ACC112 (cell line): ENCODE results near the gene ZG16B.

Experiments
- H2AFZ ChIP-seq: fragments of 200-600 bp; sonication (generic); one replicate; pipeline ENCODE4 v1.6.0; 2017; ENCODE audit warnings: antibody characterized with exemption, low read length; ENCODE audit not compliant: unreplicated experiment
- H3K27ac ChIP-seq: fragments of 200-600 bp; sonication (generic); 2 replicates; pipeline ENCODE4 v1.5.1; 2014; ENCODE audit warnings: low read depth, mild to moderate bottlenecking, antibody characterized with exemption, low read length, moderate library complexity
- H3K27me3 ChIP-seq: fragments of 200-600 bp; sonication (generic); 2 replicates; pipeline ENCODE4 v1.6.1; 2014; ENCODE audit warnings: mild to moderate bottlenecking, antibody characterized with exemption, low read length, moderate library complexity, mixed read lengths; ENCODE audit not compliant: insufficient read depth
- H3K36me3 ChIP-seq: fragments of 200-600 bp; sonication (generic); 2 replicates; pipeline ENCODE4 v1.6.1; 2016; ENCODE audit warnings: mild to moderate bottlenecking, antibody characterized with exemption, low read length, moderate library complexity, mixed read lengths; ENCODE audit not compliant: insufficient read depth
- H3K4me1 ChIP-seq: fragments of 200-600 bp; sonication (generic); one replicate; pipeline ENCODE4 v1.6.1; 2016; ENCODE audit warnings: low read length, mixed read lengths; ENCODE audit not compliant: insufficient read depth, unreplicated experiment, control insufficient read depth
- H3K4me3 ChIP-seq: fragments of 200-600 bp; sonication (generic); 2 replicates; pipeline ENCODE4 v1.5.1; 2014; ENCODE audit warnings: mild to moderate bottlenecking, low read depth, low read length
- H3K79me2 ChIP-seq: fragments of 200-600 bp; sonication (generic); one replicate; pipeline ENCODE4 v1.6.0; 2016; ENCODE audit warnings: low read length; ENCODE audit not compliant: control insufficient read depth, unreplicated experiment, insufficient read depth

The ZG16B gene

GRCh38 chr16:2874032-2874911, 44.2 kb downstream of the ZG16B start:
- no peaks in the 10 kb centered on the region for H3K27me3 ChIP-seq
- H3K79me2 ChIP-seq: no peaks in the 10 kb centered on the region
- peak overlapping the region; percentile 7 for H2AFZ ChIP-seq
- H3K4me3 ChIP-seq: peak overlapping the region; percentile 9; the same call in 1 of the 2 replicates
- H3K4me1 ChIP-seq: peaks cover 4% of the 10 kb centered on the region
- H3K36me3 ChIP-seq: no peaks in the 10 kb centered on the region
- H3K27ac ChIP-seq: no peak overlapping the region

DNA sequence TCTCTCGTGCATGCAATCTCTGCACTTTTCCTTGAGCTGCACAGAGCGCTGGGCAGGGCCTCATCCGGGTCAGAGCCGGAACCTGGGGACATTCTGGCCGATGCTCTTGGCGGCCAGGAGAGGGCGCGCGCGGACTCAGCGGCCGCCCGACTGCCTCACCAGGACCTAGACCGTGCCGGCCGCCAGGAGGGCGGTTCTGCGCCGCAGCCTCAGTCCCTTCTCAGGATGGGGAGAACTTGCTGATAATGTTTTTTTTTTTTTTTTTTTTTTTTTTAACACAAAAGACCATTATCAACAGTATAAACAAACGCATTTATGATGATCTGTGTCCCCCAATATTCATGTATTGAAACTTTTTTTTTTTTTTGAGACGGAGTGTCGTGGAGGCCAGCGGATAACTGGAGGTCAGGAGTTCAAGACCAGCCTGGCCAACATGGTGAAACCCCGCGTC, 44.8 kb downstream of the ZG16B start:
- no peak overlapping the region for H2AFZ ChIP-seq
- H3K36me3 ChIP-seq: no peaks in the 10 kb centered on the region
- H3K27ac ChIP-seq: no peak overlapping the region
- H3K4me3 ChIP-seq: no peak overlapping the region
- peaks cover 4% of the 10 kb centered on the region for H3K4me1 ChIP-seq
- H3K27me3 ChIP-seq: no peaks in the 10 kb centered on the region
- H3K79me2 ChIP-seq: no peaks in the 10 kb centered on the region

DNA sequence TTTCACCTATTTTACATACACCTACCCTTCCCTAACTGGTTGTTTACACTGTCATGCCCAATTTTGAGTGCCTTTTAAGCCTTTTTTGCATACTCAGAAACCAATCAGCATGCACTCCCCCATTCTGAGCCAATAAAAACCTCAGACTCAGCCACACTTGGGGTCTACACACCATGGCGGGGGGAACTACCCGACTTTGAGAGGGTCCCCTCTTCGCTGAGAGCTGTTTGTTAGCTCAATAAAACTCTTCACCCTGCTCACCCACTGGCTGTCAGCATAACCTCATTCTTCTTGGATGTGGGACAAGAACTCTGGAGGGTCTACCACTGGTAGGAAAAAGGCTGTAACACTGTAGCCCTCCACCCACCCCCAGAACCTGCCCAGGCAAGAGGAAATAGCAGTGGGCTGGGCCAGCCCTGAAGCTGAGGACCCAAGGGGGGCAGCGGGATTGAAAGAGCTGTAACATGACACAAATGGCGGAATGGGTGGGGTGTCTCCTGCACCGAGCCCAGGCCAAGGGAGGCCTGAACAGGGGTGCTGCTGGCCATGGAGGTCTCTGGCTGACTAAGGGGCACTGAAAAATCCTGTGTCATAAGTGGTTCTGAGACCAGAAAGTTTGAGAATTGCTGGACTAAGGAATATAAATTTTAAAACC, 49.9 kb downstream of the ZG16B start:
- Histone ChIP-seq H3K27me3 (no peaks in the 10 kb centered on the region), H2AFZ (no peak overlapping the region), H3K4me3 (no peak overlapping the region), H3K27ac (no peak overlapping the region), H3K36me3 (no peaks in the 10 kb centered on the region), H3K79me2 (peaks cover 11% of the 10 kb centered on the region), H3K4me1 (peaks cover 5% of the 10 kb centered on the region)
